HG02759 (cell line): ENCODE measurements around the gene PHF20.
"Not testable (repeated sequence)": the region's sequence is repeated elsewhere in the genome, so short reads cannot be mapped to it uniquely, and the experiment has no call there.

Source experiments
- ATAC-seq: cut with Tn5 transposase; IDR thresholded peaks from one replicate; pipeline ENCODE4 v1.9.1; 2021; ENCODE audit warnings: mild to moderate bottlenecking, moderate library complexity; ENCODE audit not compliant: unreplicated experiment

The PHF20 gene

DNA sequence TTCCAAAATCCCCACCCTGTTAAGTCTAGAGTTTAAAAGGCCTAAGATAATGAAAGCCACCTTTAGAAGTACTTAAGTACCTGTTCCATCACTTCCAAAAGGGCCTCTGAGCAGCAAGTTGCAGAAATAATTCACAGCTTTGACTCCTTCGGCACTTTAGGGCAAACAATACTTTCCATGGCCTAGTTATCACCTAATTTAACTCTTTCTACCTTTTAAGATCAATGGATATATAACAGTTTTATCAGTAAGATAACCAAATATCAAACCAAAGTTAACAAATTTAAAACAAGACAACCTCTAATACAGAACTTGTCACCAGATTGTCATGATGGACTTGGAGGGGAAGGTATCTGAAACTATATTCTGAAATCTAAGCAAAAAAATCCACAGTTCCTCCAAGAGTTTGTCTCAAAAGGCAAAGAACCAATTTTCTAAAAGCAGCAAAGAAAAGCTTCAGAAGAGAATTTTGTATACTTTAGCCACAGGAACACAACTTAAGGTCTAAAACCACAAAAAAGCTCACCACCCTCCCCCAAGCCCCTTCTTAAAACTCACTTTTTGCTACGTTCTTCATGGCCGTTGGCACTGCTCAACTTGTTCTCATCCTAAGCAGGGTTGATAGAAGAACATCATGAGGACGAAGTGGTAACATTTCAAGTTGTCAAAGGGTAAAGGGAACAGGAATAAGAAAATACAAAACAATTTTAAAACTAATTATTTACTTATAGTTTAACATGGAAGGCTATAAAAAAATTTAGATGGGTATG lies 33.2 kb upstream of the PHF20 start:
- no peak for ATAC-seq

DNA sequence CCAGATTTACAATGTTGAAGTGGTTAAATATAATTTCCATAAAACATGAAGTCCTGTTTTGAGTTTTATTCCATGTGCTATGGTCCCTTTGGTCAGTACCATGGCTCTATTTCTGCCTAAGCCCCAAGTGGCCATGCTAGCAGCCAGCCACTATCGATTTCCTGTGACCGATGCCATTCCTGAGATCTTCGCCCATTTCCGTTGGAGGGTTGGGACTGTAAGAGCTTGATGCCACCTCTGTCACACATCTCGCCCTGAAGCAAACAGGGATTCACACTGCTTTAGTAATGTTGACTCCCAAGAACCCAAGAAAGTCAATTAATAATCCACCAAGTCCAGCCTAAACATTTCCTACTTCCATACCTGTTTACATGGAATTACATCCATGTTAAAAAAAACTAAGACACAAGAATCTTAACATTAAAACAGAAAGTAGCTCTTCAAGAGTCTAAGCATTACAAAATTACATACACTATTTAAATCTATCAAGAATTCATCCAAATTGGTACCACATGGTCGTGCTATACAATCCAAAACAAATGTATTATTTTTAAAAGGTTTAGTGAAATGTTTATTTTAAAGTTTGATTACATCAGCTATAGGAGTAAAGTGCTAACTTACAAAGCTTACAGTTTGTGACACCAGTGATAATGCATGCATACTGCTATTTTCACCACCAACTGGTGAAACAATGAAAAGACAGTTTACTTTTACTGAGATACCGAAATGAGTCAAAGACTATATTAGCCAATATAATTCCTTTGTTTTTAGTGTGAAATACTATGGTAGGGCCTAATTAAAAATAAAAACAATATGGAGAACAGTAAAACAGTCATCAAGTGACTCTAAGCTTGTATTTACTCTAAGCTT lies 32.3 kb upstream of the PHF20 start:
- no peak for ATAC-seq

DNA sequence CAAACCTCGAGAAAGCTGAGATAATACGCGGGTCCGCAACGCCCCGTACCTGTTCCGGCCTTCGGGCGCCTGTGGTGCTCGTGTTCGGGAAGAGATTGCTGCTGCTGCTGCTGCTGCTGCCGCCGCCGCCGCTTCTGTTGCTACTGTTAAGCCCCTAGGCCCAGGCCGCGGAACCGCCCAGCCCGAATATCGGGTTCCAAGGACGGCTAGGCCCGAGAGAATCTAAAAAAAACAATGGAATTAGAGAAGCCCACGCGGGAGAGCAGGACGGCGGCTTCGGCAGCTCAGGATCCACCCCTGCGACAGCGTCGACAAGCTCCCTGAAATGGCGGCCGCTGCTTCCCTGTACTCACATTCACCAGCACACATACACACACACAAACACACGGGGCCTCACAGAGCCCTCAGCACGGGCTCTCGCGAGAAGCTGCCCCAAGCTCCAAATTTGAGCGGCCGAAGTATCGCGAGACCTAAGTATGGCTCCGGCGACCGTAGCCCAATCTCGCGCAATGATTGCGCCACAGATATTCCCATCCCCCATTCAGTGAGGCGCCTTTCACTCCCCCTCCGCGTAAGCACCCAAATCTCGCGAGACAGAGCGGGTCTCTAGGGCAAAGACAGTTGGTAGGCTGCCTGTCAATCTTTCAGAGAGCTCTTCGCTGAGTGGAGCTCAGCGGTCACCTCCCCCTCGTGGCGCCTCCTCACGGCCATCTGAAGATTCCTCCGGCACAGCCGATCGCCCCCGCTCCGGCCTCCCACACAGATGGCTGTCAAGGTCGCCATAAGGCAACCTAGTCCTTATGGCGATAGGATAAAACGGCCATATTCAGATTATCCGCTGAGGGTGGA lies 29.7 kb upstream of the PHF20 start, which contains the start of gene RBM39:
Gene RBM39 (minus strand): TSS at position 369 of the 849 bp plus-strand sequence. CDS start 1,386 bp downstream, outside the sequence.
- peak; percentile 90 for ATAC-seq

- ATAC-seq = peak; percentile 25
Measured at GRCh38 chr20:35742741-35743523, 28.9 kb upstream of the PHF20 start.

- ATAC-seq = no peak
Measured at GRCh38 chr20:35743693-35744491, 27.9 kb upstream of the PHF20 start.

- ATAC-seq = not testable (repeated sequence)
Measured at GRCh38 chr20:35744492-35744841, 27.3 kb upstream of the PHF20 start.

GRCh38 chr20:35750611-35751010 lies 21.2 kb upstream of the PHF20 start:
- ATAC-seq = no peak

DNA sequence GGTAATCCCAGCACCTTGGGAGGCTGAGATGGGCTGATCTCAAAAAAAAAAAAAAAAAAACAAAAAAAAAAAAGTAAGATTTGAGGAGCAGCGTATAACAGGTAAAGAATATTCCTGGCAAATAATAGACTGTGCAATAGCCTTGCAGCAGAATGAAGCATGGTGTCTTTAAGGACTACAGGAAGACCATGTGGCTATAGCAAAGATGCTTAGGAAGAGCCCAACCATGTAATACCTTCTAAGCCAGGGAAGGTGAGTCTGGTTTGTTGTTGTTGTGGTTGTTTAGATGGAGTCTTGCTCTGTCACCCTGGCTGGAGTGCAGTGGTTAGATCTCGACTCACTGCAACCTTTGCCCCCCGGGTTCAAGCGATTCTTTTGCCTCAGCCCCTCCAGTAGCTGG lies 15.4 kb upstream of the PHF20 start:
- ATAC-seq = no peak

DNA sequence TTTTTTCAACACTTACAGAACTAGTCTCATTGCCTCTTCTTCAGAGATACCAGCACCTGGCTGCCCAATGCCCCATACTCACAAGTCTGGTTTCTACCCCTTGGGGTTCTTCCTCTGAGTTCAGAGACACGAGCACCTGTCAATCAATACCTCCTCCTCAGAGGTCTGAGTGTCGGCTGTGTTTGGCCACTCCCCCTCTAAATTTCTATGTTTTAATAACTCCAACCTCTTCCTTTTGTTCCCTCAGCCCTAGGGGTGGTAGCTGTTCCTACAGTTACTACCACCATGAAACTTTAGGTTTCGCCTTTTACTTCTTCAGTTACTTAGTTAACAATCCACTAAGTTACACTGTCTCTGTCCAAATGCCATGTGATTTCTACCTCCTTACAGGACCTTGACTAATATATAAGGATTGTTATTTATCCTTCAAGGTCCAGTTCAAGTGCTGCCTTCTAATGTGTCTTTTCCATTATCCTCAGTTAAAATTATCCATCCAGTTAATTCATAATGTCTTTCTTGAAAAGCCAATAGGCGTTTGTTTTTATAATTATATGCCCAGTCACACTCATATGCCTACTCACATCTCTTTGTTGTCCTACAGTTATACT lies 14.6 kb upstream of the PHF20 start:
- ATAC-seq = no peak

DNA sequence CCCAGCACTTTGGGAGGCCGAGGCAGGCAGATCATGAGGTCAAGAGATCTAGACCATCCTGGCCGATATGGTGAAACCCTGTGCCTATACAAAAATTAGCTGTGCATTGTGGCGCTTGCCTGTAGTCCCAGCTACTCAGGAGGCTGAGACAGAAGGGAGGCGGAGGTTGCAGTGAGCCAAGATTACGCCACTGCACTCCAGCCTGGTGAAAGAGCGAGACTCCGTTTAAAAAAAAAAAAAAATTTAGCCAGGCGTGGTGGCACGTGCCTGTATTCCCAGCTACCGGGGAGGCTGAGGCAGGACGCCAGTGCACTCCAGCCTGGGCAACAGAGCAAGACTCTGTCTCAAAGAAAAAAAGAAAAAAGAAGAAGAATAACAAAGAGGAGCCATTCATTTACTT lies 10.3 kb upstream of the PHF20 start:
- not testable (repeated sequence) for ATAC-seq

GRCh38 chr20:35762461-35762860 lies 9.4 kb upstream of the PHF20 start:
- ATAC-seq = no peak

- ATAC-seq = not testable (repeated sequence)
Measured at GRCh38 chr20:35764936-35765335, 6.9 kb upstream of the PHF20 start.

- ATAC-seq = no peak
Measured at GRCh38 chr20:35766843-35767242, 5.0 kb upstream of the PHF20 start.

DNA sequence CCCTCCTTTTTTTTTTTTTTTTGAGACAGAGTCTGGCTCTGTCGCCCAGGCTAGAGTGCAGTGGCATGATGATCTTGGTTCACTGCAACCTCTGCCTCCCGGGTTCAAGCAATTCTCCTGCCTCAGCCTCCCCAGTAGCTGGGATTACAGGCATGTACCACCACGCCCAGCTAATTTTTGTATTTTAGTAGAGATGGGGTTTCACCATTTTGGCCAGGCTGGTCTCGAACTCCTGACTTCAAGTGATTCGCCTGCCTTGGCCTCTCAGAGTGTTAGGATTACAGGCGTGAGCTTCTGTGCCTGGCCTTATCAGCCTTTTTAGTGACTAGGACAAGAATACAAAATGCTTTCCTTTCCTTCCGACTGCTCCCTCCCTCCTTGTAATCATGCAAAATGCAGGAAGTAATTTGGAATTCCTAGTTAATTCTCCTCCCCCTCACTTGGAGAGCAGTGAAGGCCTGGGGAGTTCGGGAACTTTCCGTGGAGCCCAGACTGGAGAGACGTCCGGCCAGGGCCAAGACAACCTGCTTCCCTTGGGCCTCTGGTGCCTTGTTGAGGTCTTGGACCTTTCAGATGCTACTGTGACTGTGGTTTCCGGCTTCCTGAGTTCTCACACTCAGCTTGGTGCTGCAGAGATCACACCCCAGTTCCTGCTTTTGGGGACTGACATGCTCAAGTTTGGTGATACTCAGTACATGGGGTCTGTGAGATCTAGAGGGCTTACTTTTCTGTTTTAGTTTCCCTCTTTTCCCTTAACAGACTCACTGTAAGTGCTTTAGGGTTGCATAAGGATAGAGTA lies 3.9 kb upstream of the PHF20 start:
- ATAC-seq = peak; percentile 49

DNA sequence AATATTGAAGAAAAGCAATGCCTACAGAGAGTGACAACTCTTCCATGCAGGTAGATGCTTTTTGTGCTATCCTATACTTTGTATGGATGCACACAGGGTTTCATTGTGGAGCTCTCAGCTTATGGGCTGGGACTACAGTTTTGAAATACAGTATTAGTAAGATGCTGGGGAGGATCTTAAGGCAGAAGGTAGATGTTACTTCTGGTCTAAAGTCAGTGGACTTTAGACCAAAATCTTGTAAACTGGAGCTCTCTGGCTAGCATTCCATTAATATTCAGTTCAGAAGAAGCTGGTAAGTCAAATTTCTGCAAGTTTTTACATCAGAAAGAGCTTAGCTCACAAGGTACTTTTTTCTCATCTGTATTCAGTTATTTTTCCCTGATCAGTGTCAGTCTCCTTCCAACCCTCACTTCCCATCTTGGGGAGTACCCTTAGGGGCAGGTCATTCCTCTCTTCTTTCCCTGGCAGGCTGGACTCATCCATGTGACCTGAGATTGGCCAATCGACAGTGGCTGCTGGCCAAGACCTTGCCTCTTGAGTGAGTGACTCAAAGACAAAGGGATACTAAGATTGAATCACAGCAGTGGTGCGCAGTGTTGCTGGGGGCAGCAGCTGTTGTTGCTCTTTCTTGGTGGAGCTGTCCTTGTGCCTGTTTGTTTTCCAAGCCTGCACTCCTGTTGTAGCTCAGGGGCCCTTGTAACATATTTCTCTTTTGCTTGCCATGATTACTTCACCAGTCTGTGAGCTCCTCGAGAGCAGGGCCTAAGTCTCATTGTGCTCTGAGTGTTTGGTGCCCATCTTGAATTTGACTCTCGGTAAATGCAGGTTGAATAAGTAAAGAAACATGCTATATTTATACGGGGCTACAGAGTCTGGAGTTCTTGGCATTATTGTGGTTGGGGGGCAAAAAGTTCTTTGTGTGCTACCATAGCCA lies 2.8 kb upstream of the PHF20 start:
- ATAC-seq = no peak

- ATAC-seq = no peak
Measured at GRCh38 chr20:35771367-35771688, 487 bp upstream of the PHF20 start.

DNA sequence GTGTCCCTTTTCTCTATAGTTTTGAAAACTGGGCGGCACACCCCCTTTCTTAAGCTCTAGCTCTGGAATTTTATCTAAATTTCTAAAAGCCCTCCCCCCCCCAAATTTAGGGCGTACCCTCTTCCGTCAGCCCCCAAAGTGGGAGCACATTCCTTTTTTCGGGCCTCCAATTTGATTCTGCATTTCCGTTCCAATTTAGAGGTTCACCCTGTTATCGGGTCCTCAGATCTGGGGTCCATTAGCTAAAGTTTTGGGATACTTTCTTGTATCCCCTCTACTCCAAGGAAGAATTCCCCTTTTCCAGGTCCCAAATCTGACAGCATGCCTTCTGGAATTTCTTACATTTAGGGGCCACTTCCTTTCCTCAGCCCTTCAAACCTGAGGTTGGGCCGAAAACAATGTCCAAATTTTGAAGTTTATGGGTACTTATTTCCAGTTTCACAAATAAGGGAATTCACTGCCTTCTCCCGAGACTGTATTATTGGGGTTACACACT lies 796 bp downstream of the PHF20 start:
- ATAC-seq = no peak
